ENCODE measurements around the gene CRKL. TPM values are rescaled to one million over a fixed set of nuclear protein-coding genes. Genes with fewer than 3 reads are reported as not detected.

CRKL gene
- total RNA-seq, 1 experiment from 2014 or later, result 69.9 TPM

DNA sequence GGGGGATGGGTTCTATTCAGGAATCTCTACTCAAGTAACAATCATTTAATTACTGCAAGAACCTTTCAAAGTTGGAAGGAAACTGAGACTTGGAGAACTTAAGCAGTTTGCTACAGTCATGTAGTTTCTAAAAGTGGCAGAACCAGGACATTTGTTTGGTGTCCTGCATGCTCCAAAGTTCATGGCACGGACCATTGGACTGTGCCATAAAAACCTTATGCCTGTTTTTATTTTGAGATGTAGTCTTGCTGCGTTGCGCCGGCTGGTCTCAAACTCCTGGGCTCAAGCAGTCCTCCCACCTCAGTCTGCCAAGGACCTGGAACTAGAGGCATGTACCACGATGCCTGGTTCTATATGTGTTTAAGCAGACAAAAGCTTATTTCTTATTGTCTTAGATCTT, 31.2 kb downstream of the CRKL start:
- Mint-ChIP-seq H3K4me1 (ENCODE audit: low read depth, unreplicated experiment) (peaks cover 68% of the 10 kb centered on the region), H3K36me3 (ENCODE audit: insufficient read depth, unreplicated experiment) (peaks cover 59% of the 10 kb centered on the region), H3K27ac (ENCODE audit: unreplicated experiment) (no peak overlapping the region), H3K27me3 (ENCODE audit: unreplicated experiment) (no peaks in the 10 kb centered on the region), H3K4me3 (ENCODE audit: low read depth, unreplicated experiment) (no peak overlapping the region), H3K9me3 (ENCODE audit: low read depth, unreplicated experiment) (no peaks in the 10 kb centered on the region)
- no TSS peak for BruUV-seq (replicated peaks)
- intact Hi-C loops (cut with micrococcal nuclease; ENCODE audit: unreplicated experiment), result no loop called here
- CTCF ChIA-PET, result interaction anchor here (0.6 kb wide), 1 partner anchor 25 kb away, joined by 3 read pairs; no protein-coding TSS in a partner anchor
- DNase-seq, result no peak
- TF ChIP-seq, protein P1, sequence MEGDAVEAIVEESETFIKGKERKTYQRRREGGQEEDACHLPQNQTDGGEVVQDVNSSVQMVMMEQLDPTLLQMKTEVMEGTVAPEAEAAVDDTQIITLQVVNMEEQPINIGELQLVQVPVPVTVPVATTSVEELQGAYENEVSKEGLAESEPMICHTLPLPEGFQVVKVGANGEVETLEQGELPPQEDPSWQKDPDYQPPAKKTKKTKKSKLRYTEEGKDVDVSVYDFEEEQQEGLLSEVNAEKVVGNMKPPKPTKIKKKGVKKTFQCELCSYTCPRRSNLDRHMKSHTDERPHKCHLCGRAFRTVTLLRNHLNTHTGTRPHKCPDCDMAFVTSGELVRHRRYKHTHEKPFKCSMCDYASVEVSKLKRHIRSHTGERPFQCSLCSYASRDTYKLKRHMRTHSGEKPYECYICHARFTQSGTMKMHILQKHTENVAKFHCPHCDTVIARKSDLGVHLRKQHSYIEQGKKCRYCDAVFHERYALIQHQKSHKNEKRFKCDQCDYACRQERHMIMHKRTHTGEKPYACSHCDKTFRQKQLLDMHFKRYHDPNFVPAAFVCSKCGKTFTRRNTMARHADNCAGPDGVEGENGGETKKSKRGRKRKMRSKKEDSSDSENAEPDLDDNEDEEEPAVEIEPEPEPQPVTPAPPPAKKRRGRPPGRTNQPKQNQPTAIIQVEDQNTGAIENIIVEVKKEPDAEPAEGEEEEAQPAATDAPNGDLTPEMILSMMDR (IDR thresholded peaks at IDR 0.05; ENCODE audit: unreplicated experiment), result no peak

DNA sequence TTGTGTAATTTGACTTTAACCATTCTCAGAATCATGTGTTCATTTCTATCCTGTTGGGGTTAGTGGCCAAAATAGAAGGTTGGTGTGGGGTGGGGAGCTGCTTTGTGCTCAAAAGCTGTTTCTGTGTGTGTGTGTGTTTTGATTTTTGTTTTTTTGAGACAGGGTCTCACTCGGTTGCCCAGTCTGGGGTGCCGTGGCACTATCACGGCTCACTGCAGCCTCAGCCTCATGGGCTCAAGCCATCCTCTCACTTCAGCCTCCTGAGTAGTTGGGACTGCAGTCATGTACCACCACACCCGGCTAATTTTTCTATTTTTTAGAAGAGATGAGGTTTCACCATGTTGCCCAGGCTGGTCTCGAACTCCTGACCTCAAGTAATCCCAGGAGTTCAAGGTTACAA, 31.8 kb downstream of the CRKL start:
- intact Hi-C loops (cut with micrococcal nuclease; ENCODE audit: unreplicated experiment), result no loop called here
- Mint-ChIP-seq H3K9me3 (ENCODE audit: low read depth, unreplicated experiment) (no peaks in the 10 kb centered on the region), H3K4me1 (ENCODE audit: low read depth, unreplicated experiment) (peaks cover 74% of the 10 kb centered on the region), H3K4me3 (ENCODE audit: low read depth, unreplicated experiment) (no peak overlapping the region), H3K27ac (ENCODE audit: unreplicated experiment) (no peak overlapping the region), H3K27me3 (ENCODE audit: unreplicated experiment) (no peaks in the 10 kb centered on the region), H3K36me3 (ENCODE audit: insufficient read depth, unreplicated experiment) (peaks cover 60% of the 10 kb centered on the region)
- BruUV-seq (replicated peaks), result no TSS peak
- CTCF ChIA-PET, result interaction anchor here (0.6 kb wide), 1 partner anchor 133 kb away, joined by 3 read pairs; no protein-coding TSS in a partner anchor
- DNase-seq, result no peak
- TF ChIP-seq, protein P1 (IDR thresholded peaks at IDR 0.05; ENCODE audit: unreplicated experiment), result no peak

DNA sequence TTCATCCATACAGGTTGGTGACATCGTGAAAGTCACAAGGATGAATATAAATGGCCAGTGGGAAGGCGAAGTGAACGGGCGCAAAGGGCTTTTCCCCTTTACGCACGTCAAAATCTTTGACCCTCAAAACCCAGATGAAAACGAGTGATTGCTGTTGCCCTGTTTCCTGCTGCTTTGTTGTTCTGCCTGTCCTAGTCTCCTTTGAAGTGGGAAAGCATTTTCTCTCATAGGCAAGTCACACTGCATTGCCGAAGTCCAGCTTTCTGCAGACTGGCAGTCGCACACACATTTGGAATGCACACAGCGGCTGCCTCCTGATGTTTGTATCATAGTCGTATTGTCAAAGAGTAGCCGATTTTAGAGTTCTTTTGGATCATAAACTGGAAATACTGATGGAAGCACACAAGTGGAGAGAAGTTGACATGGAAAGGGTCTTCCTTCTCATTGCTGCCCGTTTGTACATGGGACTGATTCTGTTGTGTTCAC, 32.5 kb downstream of the CRKL start:
- peaks cover 68% of the 10 kb centered on the region for H3K36me3 Mint-ChIP-seq (ENCODE audit: insufficient read depth, unreplicated experiment)
- TF ChIP-seq, protein P1 (IDR thresholded peaks at IDR 0.05; ENCODE audit: unreplicated experiment), result no peak
- H3K27me3 Mint-ChIP-seq (ENCODE audit: unreplicated experiment), result no peaks in the 10 kb centered on the region
- peak overlapping the region; percentile 71 for H3K27ac Mint-ChIP-seq (ENCODE audit: unreplicated experiment)
- no peak for DNase-seq
- CTCF ChIA-PET, result no interaction called here
- no peaks in the 10 kb centered on the region for H3K9me3 Mint-ChIP-seq (ENCODE audit: low read depth, unreplicated experiment)
- BruUV-seq (replicated peaks), result no TSS peak
- intact Hi-C loops (cut with micrococcal nuclease; ENCODE audit: unreplicated experiment), result loop anchor here (5.0 kb wide), 1 partner anchor 32 kb away; the partner anchor contains the start of gene CRKL
- peaks cover 79% of the 10 kb centered on the region for H3K4me1 Mint-ChIP-seq (ENCODE audit: low read depth, unreplicated experiment)
- peak overlapping the region; percentile 44 for H3K4me3 Mint-ChIP-seq (ENCODE audit: low read depth, unreplicated experiment)

DNA sequence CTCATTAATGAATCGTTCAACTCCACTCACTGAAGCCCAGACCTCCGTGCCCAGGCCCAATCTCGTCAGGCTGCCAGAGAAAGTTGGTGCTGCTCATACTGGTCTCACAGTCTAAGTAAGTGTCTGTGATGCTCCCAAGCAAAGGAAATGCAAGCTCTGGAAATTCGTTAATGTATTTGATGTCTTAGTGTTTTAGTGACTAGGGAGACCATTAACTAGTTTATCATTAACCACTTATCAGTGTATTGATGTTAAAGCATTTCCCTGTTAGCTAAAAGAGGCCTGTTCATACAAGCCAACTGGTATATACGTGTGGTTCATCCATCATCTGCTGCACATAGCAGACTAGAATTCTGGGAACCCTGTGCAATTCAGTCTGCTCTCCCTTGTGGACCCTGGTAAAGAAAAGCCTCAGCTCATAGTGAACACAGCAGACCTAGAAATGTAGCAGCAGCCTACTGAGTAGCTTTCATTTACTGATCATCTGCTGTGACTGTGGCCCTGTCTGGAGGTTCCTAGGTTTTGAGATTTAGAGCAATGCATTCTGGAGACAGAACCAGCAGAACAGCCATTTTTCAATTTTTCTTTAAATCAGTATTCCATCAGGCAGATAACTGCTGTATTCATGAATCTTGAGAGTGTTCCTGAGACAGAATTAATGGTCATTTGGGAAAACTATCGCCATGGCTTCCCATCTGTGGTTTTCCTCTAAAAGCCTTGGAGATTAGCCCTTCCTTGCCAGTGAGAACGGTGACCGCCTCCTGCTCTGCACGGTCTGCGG, 34.1 kb downstream of the CRKL start:
- H3K36me3 Mint-ChIP-seq (ENCODE audit: insufficient read depth, unreplicated experiment), result peaks cover 67% of the 10 kb centered on the region

More for the DNA sequence above, 34.1 kb downstream of the CRKL start:
- Mint-ChIP-seq H3K9me3 (ENCODE audit: low read depth, unreplicated experiment) (no peaks in the 10 kb centered on the region), H3K27ac (ENCODE audit: unreplicated experiment) (peak overlapping the region; percentile 71), H3K4me3 (ENCODE audit: low read depth, unreplicated experiment) (peak overlapping the region; percentile 44), H3K4me1 (ENCODE audit: low read depth, unreplicated experiment) (peaks cover 63% of the 10 kb centered on the region), H3K27me3 (ENCODE audit: unreplicated experiment) (no peaks in the 10 kb centered on the region)
- CTCF ChIA-PET, result interaction anchor here (1.0 to 3.4 kb wide), 12 partner anchors 10 to 442 kb away, joined by 3 to 26 read pairs (median 7); partner anchors contain the start of genes CRKL and LZTR1
- DNase-seq, result no peak
- TF ChIP-seq, protein P1 (IDR thresholded peaks at IDR 0.05; ENCODE audit: unreplicated experiment), result no peak
- no TSS peak for BruUV-seq (replicated peaks)
- intact Hi-C loops (cut with micrococcal nuclease; ENCODE audit: unreplicated experiment), result loop anchor here (5.0 kb wide), 1 partner anchor 34 kb away; the partner anchor contains the start of gene CRKL
